ENCODE data around the gene CAMK2G. TPM values are rescaled to one million over a fixed set of nuclear protein-coding genes. Genes with fewer than 3 reads are reported as not detected.

CAMK2G gene
- polyA plus RNA-seq, 3 donors, result 1.7 to 60.7 (median 3.0) TPM

- Histone ChIP-seq H2AFZ (ENCODE audit: insufficient read depth, low read depth, low read length, poor library complexity, severe bottlenecking) (no peak overlapping the region), H3K4me3 (replicated peaks in 1 of 3; ENCODE audit: low read depth in 2 of 3, low read length in 3 of 3) (no peak overlapping the region), H3K27ac (ENCODE audit: low read depth in 1 of 2, low read length in 2 of 2) (peak overlapping the region; percentile 19 to 66), H3K9ac (ENCODE audit: insufficient read depth, low read length, poor library complexity, severe bottlenecking) (no peak overlapping the region), H4K20me1 (ENCODE audit: insufficient read depth, low read length) (peaks cover 10% of the 10 kb centered on the region), H3K79me2 (ENCODE audit: insufficient read depth, low read length) (no peaks in the 10 kb centered on the region), H3K4me1 (ENCODE audit: control insufficient read depth in 1 of 2, insufficient read depth in 2 of 2, low read length in 2 of 2) (peaks cover 9 to 14% of the 10 kb centered on the region in 2 donors), H3K27me3 (ENCODE audit: control insufficient read depth in 2 of 2, insufficient read depth in 2 of 2, low read length in 2 of 2) (no peaks in the 10 kb centered on the region), H3K4me2 (replicated peaks; ENCODE audit: extremely low read depth, low read length, poor library complexity, severe bottlenecking) (no peak overlapping the region), H3K9me3 (replicated peaks in 1 of 2; ENCODE audit: control insufficient read depth in 1 of 2, insufficient read depth in 1 of 2, low read length in 2 of 2) (no peaks in the 10 kb centered on the region), H3K36me3 (replicated peaks in 1 of 2; ENCODE audit: control insufficient read depth in 1 of 2, insufficient read depth in 2 of 2, low read length in 2 of 2) (peaks cover 75 to 84% of the 10 kb centered on the region in 2 donors)
- peak; percentile 36 to 72 (median 66) for DNase-seq
- peaks cover 76 to 87% of the 10 kb centered on the region in 2 donors for H3K36me3 Mint-ChIP-seq
- H3K27ac Mint-ChIP-seq, result peak overlapping the region; percentile 69 to 92 (median 87)
- WGBS (ENCODE audit: insufficient coverage), result 45% methylated on average over 4 of the region's 5 CpGs
- H3K27me3 Mint-ChIP-seq (ENCODE audit: low read depth in 3 of 3), result no peaks in the 10 kb centered on the region
- intact Hi-C loops (cut with micrococcal nuclease), result loop anchor here in 1 of 2 donors (10.0 kb wide), 1 partner anchor 242 kb away; no protein-coding TSS in a partner anchor
- TF ChIP-seq CTCF (IDR thresholded peaks at IDR 0.05), result no peak
- no peaks in the 10 kb centered on the region for H3K9me3 Mint-ChIP-seq
- H3K4me1 Mint-ChIP-seq, result peaks cover 13% of the 10 kb centered on the region
- H3K4me3 Mint-ChIP-seq, result no peak overlapping the region
Observed at GRCh38 chr10:73843261-73843660, 31.1 kb downstream of the CAMK2G start.

GRCh38 chr10:73842349-73842748 lies 32.0 kb downstream of the CAMK2G start:
- DNase-seq, result no peak
- H3K27me3 ChIP-seq (ENCODE audit: control insufficient read depth in 2 of 2, insufficient read depth in 2 of 2, low read length in 2 of 2), result no peaks in the 10 kb centered on the region
- peaks cover 74 to 84% of the 10 kb centered on the region in 2 donors for H3K36me3 ChIP-seq (replicated peaks in 1 of 2; ENCODE audit: control insufficient read depth in 1 of 2, insufficient read depth in 2 of 2, low read length in 2 of 2)
- H3K4me1 Mint-ChIP-seq, result peaks cover 13% of the 10 kb centered on the region
- no peaks in the 10 kb centered on the region for H3K27me3 Mint-ChIP-seq (ENCODE audit: low read depth in 3 of 3)
- intact Hi-C loops (cut with micrococcal nuclease), result loop anchor here in 1 of 2 donors (10.0 kb wide), 1 partner anchor 242 kb away; no protein-coding TSS in a partner anchor
- no peak overlapping the region for H3K4me3 ChIP-seq (replicated peaks in 1 of 3; ENCODE audit: low read depth in 2 of 3, low read length in 3 of 3)
- H3K36me3 Mint-ChIP-seq, result peaks cover 73 to 87% of the 10 kb centered on the region in 2 donors
- H3K4me2 ChIP-seq (replicated peaks; ENCODE audit: extremely low read depth, low read length, poor library complexity, severe bottlenecking), result no peak overlapping the region
- H3K4me3 Mint-ChIP-seq, result no peak overlapping the region
- H3K9me3 Mint-ChIP-seq, result no peaks in the 10 kb centered on the region
- no peak overlapping the region for H3K9ac ChIP-seq (ENCODE audit: insufficient read depth, low read length, poor library complexity, severe bottlenecking)
- 92% methylated on average over 11 of the region's 11 CpGs for WGBS (ENCODE audit: insufficient coverage)
- no peak overlapping the region for H2AFZ ChIP-seq (ENCODE audit: insufficient read depth, low read depth, low read length, poor library complexity, severe bottlenecking)
- peaks cover 6% of the 10 kb centered on the region for H4K20me1 ChIP-seq (ENCODE audit: insufficient read depth, low read length)
- H3K9me3 ChIP-seq (replicated peaks in 1 of 2; ENCODE audit: control insufficient read depth in 1 of 2, insufficient read depth in 1 of 2, low read length in 2 of 2), result no peaks in the 10 kb centered on the region
- H3K27ac Mint-ChIP-seq, result peak overlapping the region in 4 of 7 donors; percentile 28 to 77 (median 62)
- no peaks in the 10 kb centered on the region for H3K79me2 ChIP-seq (ENCODE audit: insufficient read depth, low read length)
- no peak for TF ChIP-seq CTCF (IDR thresholded peaks at IDR 0.05)
- H3K4me1 ChIP-seq (ENCODE audit: control insufficient read depth in 1 of 2, insufficient read depth in 2 of 2, low read length in 2 of 2), result peaks cover 9 to 14% of the 10 kb centered on the region in 2 donors
- H3K27ac ChIP-seq (ENCODE audit: low read depth in 1 of 2, low read length in 2 of 2), result peak overlapping the region; percentile 8 to 66
